ENCODE results near the gene PON2.

Gene PON2

GRCh38 chr7:95367606-95368005 lies 67.2 kb downstream of the PON2 start:
- Histone ChIP-seq H3K9me3 (ENCODE audit: control extremely low read depth in 1 of 5, control insufficient read depth in 4 of 5, insufficient read depth in 2 of 5, low read depth in 1 of 5, low read length in 4 of 5) (no peaks in the 10 kb centered on the region), H3K4me1 (ENCODE audit: control extremely low read depth in 1 of 4, control insufficient read depth in 4 of 4, insufficient read depth in 4 of 4, low read length in 3 of 4) (no peaks in the 10 kb centered on the region), H3K27ac (ENCODE audit: insufficient read depth in 1 of 2, low read depth in 1 of 2, low read length in 2 of 2, poor library complexity in 1 of 2, severe bottlenecking in 2 of 2) (no peak overlapping the region), H3K4me3 (ENCODE audit: control insufficient read depth in 1 of 7, extremely low read depth in 1 of 7, insufficient read depth in 4 of 7, low read depth in 2 of 7, low read length in 6 of 7) (no peak overlapping the region), H3K27me3 (replicated peaks in 2 of 5; ENCODE audit: control insufficient read depth in 4 of 5, insufficient read depth in 5 of 5, low read length in 4 of 5) (peaks cover 0 to 2% (median 0%) of the 10 kb centered on the region in 5 experiments), H3K36me3 (ENCODE audit: control insufficient read depth in 4 of 4, insufficient read depth in 4 of 4, low read length in 3 of 4) (no peaks in the 10 kb centered on the region)
- ChIA-PET POLR2A (no interaction called here), CTCF (no interaction called here)
- DNase-seq = no peak
- 71% methylated on average over 1 of the region's 1 CpG for WGBS (ENCODE audit: insufficient coverage)

GRCh38 chr7:95365151-95365550 lies 69.7 kb downstream of the PON2 start:
- Histone ChIP-seq H3K9me3 (ENCODE audit: control extremely low read depth in 1 of 5, control insufficient read depth in 4 of 5, insufficient read depth in 2 of 5, low read depth in 1 of 5, low read length in 4 of 5) (no peaks in the 10 kb centered on the region), H3K36me3 (ENCODE audit: control insufficient read depth in 4 of 4, insufficient read depth in 4 of 4, low read length in 3 of 4) (no peaks in the 10 kb centered on the region), H3K4me3 (ENCODE audit: control insufficient read depth in 1 of 7, extremely low read depth in 1 of 7, insufficient read depth in 4 of 7, low read depth in 2 of 7, low read length in 6 of 7) (no peak overlapping the region), H3K27ac (ENCODE audit: insufficient read depth in 1 of 2, low read depth in 1 of 2, low read length in 2 of 2, poor library complexity in 1 of 2, severe bottlenecking in 2 of 2) (no peak overlapping the region), H3K27me3 (replicated peaks in 2 of 5; ENCODE audit: control insufficient read depth in 4 of 5, insufficient read depth in 5 of 5, low read length in 4 of 5) (peaks cover 0 to 2% (median 0%) of the 10 kb centered on the region in 5 experiments), H3K4me1 (ENCODE audit: control extremely low read depth in 1 of 4, control insufficient read depth in 4 of 4, insufficient read depth in 4 of 4, low read length in 3 of 4) (no peaks in the 10 kb centered on the region)
- 100% methylated on average over 1 of the region's 1 CpG for WGBS (ENCODE audit: insufficient coverage)
- DNase-seq = no peak
- POLR2A ChIA-PET = no interaction called here
- CTCF ChIA-PET = no interaction called here

- Histone ChIP-seq H3K27ac (ENCODE audit: insufficient read depth in 1 of 2, low read depth in 1 of 2, low read length in 2 of 2, poor library complexity in 1 of 2, severe bottlenecking in 2 of 2) (no peak overlapping the region), H3K4me1 (ENCODE audit: control extremely low read depth in 1 of 4, control insufficient read depth in 4 of 4, insufficient read depth in 4 of 4, low read length in 3 of 4) (no peaks in the 10 kb centered on the region), H3K27me3 (replicated peaks in 2 of 5; ENCODE audit: control insufficient read depth in 4 of 5, insufficient read depth in 5 of 5, low read length in 4 of 5) (no peaks in the 10 kb centered on the region), H3K36me3 (ENCODE audit: control insufficient read depth in 4 of 4, insufficient read depth in 4 of 4, low read length in 3 of 4) (no peaks in the 10 kb centered on the region), H3K4me3 (ENCODE audit: control insufficient read depth in 1 of 7, extremely low read depth in 1 of 7, insufficient read depth in 4 of 7, low read depth in 2 of 7, low read length in 6 of 7) (no peak overlapping the region), H3K9me3 (ENCODE audit: control extremely low read depth in 1 of 5, control insufficient read depth in 4 of 5, insufficient read depth in 2 of 5, low read depth in 1 of 5, low read length in 4 of 5) (peaks cover 0 to 4% (median 0%) of the 10 kb centered on the region in 5 experiments)
- no peak for DNase-seq
- 69% methylated on average over 3 of the region's 3 CpGs for WGBS (ENCODE audit: insufficient coverage)
- POLR2A ChIA-PET = no interaction called here
- CTCF ChIA-PET = no interaction called here
These were observed 77.2 kb downstream of the PON2 start for GRCh38 chr7:95357623-95358022.

Data from common myeloid progenitor, CD34-positive (primary cell).